NCI-H774 (cell line): Measurements from ENCODE around the gene C19orf81.

ENCODE experiments used
- DNase-seq: peaks from one replicate; lab custom pipeline; 2025; lab: John Stamatoyannopoulos, UW

C19orf81 gene

GRCh38 chr19:50686310-50687032 lies 37.2 kb downstream of the C19orf81 start:
- no peak for DNase-seq

DNA sequence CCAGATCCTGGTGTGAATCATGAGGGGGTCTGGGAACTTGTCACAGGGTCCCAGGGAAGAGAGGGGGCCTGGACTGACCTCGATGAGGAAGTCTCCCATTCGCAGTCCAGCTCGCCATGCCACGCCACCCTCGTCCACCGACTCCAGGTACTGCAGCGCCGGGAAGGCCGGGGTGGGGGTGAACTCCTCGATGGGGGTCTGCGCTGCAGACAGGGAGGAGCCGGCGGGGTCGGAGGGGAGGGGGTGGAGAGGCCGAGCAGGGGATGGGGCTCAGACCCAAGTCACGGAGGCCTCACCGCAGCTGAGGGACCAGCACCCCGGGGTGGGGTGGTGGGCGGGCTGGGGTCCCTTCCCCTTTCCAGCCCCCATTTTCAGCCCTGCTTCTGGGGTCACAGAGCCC lies 39.5 kb downstream of the C19orf81 start:
- DNase-seq, result no peak

GRCh38 chr19:50690439-50690838 lies 41.2 kb downstream of the C19orf81 start:
- DNase-seq, result no peak

DNA sequence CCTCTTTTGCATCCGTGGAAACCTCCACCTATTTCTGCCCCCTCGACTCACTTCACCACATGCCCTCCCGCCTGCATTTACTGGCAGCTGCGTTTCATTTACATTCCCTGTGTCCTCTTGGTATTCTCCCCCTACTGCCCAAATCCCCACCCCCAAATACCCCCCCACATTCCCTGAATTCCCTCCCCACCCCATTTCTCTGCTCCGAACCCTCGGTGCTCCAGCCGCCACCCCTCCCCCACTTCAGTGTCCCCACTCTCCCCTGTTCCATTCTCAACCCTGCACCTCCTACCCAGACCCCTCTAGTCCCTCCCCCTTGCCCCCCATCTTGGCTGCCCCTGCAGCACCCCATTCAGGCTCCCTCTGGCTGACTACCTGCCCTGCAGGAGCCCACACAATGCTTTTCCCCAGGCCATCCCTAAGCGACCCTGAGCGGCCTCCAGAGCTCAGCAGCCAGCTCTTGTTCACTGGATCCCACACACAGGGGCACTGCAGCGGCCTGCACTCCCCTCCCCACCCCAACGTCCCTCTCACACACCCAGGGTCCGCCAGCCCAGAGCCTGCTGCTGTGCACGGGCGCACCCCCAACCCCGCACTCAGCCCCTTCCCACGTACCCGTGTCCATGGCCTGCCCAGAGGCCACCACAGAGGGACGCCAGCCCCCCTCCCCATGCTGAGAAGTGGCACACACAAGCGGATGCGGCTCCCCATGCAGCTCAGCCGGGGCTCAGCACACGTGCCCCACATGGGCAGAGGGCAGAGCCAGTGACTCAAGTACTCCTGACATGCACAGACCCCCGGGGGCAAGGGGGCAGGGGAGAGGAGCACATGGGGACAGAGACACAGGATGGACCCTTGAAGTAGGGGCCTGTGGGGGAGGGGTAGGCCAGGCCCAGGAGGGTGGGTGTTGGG lies 44.1 kb downstream of the C19orf81 start:
- no peak for DNase-seq

DNA sequence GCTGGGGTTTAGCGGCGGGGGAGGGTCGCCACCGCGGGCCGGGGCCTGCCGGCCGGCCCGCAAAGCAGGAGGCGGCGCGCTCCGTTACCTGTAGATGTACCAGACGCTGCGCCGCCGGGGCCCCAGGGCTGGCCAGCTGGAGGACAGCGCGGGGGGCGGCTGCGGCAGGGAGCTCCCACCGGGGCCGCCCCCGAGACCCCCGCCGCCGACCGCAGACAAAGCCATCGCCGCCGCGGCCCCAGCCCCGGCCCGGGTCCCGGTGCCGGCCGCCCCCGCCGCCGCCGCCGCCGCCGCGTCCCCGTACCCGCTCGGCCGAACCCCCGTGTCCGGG lies 45.5 kb downstream of the C19orf81 start:
- no peak for DNase-seq

DNA sequence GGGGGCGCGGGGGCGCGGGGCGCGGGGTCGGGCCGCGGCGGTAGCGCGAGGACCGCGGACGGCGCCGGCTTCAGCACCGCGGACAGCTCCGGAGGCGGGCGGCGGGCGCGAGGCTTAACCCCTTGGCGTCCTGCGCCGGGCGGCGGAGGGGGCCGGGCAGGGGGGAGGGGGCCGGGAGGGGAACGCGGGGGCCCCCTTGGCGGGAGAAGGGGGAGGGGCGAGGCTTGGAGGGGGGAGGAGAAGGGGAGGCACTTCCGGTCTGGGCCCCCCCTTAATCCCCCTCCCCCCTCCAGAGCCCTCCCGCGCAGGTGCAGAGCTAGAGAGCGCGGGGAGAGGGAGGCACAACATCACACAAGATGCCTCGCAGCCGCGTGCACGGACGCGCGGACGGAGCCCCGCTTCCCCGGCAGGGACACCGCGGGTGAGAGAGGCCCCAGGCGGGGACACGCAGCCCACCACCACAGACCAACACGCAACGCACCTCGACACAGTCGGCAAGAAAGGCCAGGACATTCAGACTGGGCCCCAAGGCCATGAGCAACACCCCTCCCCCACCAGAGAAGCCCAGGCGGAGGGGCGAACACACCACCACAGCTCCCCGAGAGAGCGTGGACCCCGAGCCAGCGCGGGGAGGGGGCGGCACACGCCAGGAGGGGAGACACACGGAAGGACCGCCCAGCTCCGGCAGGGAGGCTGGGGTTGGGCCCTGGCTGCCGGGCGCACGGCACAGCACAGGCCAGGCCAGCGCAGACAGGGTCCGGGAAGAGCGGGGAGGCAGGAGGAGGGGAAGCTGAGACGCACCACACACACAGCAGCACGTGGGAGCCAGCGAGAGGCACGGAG lies 46.2 kb downstream of the C19orf81 start:
- DNase-seq, result no peak

DNA sequence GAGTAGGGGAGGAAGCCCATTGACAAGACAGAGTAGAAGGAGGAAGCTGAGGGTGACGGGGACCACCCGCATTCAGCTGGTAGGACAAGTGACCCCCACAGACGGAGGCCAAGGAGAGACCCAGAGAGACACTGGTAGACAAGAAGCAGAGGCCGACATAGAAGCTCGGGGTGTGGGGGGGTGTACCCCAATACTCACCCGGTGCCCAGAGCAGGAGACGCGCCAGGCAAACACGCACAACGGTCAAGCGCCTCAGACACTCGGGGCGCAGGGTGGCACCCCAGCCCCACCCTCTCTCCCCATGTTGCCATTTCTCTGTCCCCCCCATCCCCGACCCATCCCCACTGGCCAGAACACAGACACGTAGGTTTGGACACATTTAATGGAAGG lies 46.8 kb downstream of the C19orf81 start:
- no peak for DNase-seq

GRCh38 chr19:50697414-50698124 lies 48.3 kb downstream of the C19orf81 start:
- no peak for DNase-seq

DNA sequence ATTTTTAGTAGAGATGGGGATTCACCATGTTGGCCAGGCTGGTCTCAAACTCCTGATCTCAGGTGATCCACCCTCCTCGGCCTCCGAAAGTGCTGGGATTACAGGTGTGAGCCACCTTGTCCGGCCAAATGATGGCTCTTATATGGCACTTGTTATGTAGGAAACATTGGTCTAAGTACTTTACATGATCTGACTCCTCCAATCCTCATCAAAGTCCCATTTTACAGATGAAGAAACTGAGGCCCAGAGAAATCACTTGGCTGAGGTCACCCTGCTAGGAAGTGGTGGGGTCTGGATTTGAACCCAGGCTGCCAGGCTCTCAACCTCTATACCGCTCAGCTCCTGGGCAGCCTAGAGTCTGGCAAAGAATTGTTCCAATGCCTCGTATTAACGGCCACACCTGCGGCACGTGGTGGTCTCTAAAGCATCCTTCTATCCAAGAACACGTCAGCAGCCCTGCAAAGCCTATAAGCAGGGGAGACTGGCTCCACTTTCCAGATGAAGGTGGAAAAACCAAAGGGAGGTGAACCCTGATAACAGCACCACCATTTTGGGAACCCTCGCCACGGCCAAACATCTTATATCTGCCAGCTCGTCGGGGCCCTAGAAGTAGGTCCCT lies 52.2 kb downstream of the C19orf81 start:
- DNase-seq, result no peak

DNA sequence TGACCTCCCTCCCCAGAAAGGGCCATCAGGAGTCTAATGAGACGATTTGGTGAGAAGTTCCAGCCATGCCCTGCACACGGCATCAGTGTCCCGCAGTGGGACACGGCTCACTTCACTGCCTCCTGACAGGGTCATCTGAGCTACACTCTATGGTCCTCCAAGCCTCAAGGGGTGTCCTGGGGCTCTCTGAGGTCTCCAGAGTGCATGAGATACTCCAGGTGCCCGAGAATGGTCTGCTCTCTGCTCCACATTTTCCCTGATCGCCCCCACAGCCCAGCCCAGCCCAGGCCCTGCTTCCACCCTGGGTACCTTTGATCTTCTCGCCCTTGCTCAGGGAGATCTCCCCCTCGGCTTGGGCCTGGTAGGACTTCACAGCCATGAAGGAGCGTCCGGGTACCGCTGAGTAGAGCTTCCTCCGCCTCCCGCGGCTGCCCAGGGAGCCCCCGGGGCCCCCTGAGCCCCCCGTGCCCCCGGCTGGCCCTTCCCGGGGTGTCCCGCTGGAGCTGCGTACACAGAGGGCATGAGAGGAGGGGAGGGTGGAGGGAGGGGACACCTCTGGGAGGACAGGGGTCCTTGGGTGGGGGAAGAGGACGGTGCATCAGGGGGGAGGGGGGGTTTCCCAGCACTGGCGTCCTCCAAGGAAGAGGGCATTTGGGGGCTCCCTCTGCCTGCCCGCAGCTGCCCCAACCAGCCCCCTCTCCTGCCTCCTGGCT lies 53.1 kb downstream of the C19orf81 start:
- no peak for DNase-seq

- no peak for DNase-seq
Observed at GRCh38 chr19:50702871-50703829, 53.9 kb downstream of the C19orf81 start.

DNA sequence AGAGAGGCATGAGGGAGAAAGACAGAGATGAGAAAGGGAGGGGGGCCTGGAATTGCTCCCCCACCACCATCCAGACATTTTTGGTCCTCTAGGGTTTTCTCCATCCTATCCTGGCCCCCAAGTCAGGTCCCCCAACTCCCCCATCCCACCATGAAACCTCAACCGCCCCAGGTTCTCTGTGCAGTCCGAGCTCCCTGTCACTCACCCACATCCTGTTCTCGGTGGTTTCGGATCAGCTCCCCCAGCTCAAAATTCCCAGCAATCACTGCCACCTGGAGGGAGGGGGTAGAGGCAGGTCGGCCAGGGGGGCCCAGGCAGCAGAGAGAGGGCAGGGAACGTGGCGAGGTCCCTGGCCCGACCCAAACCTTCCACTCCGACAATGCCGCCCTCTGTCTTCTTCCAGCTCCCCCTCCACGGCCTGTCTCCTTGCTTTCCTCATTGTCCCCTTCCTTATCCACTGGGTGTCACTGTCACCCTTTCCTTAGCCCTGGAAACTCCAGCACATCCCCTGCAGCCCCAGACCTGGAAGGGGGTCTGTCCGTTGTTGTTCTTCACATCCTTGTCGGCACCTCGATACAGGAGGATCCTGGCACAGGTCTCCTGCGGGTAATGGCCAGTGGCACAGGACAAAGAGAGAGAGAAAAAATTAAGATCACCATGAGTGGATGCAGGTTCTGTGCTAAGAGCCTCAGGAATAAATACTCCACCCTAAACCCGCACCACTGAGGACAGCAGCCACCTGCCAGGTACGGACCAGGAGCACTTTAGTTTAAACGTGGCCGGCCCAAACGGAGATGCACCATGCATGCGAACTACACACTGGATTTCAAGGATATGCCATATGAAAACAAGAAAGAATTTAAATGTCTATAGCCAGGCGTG lies 54.9 kb downstream of the C19orf81 start:
- DNase-seq, result no peak

DNA sequence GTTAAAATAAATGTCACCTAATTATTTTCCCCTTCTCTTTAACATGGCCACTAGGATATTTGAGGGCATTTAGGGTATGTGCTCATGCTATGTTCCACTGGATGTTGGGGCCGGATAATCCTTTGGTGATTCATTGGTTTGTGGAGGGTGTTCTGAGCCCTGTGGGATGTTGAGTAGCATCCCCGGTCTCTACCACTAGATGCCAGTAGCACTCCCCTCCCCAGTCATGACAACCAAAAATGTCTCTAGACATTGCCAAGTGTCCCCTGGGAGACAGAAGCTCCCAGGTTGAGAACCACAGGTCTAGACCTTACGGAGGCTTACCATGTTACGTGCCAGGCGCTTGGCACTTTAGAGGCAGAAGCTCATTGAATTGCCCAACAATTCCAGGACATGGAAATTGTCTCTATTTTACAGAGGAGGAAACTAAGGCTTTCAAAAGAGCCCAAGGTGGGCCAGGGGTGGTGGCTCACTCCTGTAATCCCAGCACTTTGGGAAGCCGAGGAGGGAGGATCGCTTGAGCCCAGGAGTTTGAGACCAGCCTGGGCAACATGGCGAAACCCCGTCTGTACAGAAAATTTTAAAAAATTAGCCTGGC lies 56.3 kb downstream of the C19orf81 start:
- no peak for DNase-seq

GRCh38 chr19:50706387-50706786 lies 57.1 kb downstream of the C19orf81 start:
- no peak for DNase-seq

- no peak for DNase-seq
Observed at GRCh38 chr19:50708179-50708879, 59.1 kb downstream of the C19orf81 start.
